Upper lobe of left lung (tissue), 6 donors: ENCODE data around the gene OR8G5. TPM values are rescaled to one million over a fixed set of nuclear protein-coding genes. Genes with fewer than 3 reads are reported as not detected.

Experiments used
- ATAC-seq, 2 donors: fragments of 200-7000 bp; cut with Tn5 transposase; one replicate each; pipeline ENCODE4 v1.9.1; 2022; ENCODE audit warnings: mild to moderate bottlenecking in 2 of 2, moderate library complexity in 2 of 2; ENCODE audit not compliant: low FRiP score in 2 of 2
- DNase-seq, 2 donors: peaks; one replicate each; pipeline ENCODE4 v3.0.0-alpha.2; 2019 to 2020
- H3K27ac ChIP-seq, 4 donors: fragments of 200-600 bp; sonication (generic); one replicate each; pipeline ENCODE4 v1.5.1; 2016 to 2019
- H3K27me3 ChIP-seq, 4 donors: fragments of 200-600 bp; sonication (generic); one replicate each; pipeline ENCODE4 v1.5.1; 2017 to 2019
- H3K36me3 ChIP-seq, 4 donors: fragments of 200-600 bp; sonication (generic); one replicate each; pipeline ENCODE4 v1.5.1; 2016 to 2019
- H3K4me1 ChIP-seq, 4 donors: fragments of 200-600 bp; sonication (generic); one replicate each; pipeline ENCODE4 v1.5.1; 2018 to 2019
- H3K4me3 ChIP-seq, 4 donors: fragments of 200-600 bp; sonication (generic); one replicate each; pipeline ENCODE4 v1.5.1; 2017 to 2019; ENCODE audit warnings: mild to moderate bottlenecking in 2 of 4, moderate library complexity in 1 of 4
- H3K9me3 ChIP-seq, 4 donors: fragments of 200-600 bp; sonication (generic); one replicate each; pipeline ENCODE4 v1.5.1; 2018 to 2019
- EP300 ChIP-seq, 4 donors: sonication (generic); formaldehyde crosslinking; IDR thresholded peaks; one replicate each; pipeline ENCODE4 v1.5.1; 2017; ENCODE audit warnings: antibody characterized with exemption in 4 of 4, control low read depth in 2 of 4
- POLR2A ChIP-seq, 4 donors: fragments of 450-650 bp; IDR thresholded peaks; one replicate each; pipeline ENCODE4 v1.5.1; 2016 to 2017; ENCODE audit warnings: antibody characterized with exemption in 4 of 4, mild to moderate bottlenecking in 2 of 4
- POLR2AphosphoS5 ChIP-seq, 2 donors: sonication (generic); formaldehyde crosslinking; IDR thresholded peaks; one replicate each; pipeline ENCODE4 v1.5.1; 2017; ENCODE audit warnings: antibody characterized with exemption in 2 of 2
- WGBS, 2 donors: methylation state at CpG; one replicate each; pipeline ENCODE4 v1.1.5; 2017 to 2018; 5-methylcytosine and 5-hydroxymethylcytosine counted together
- total RNA-seq, 6 donors: library from RNA; depleted of rRNA in 4 of 6; stranded (reverse); fragments of >200 nt in 4 of 6; gene quantifications; one replicate each; pipeline versions ENCODE4 v1.1.0 to v1.2.1, GENCODE V29; 2016 to 2021
- TF ChIP-seq, protein P1 (sequence below), 6 experiments: fragments of 450-650 bp in 4 of 6; fragments of 200-600 bp in 2 of 6; sonication (generic) in 2 of 6; IDR thresholded peaks; one replicate each; pipeline ENCODE4 v1.5.1; 2016 to 2019; ENCODE audit warnings: antibody characterized with exemption in 6 of 6
- donor health status: DM: no; HTN: no; CAD: no; lungs with moderate emphysema.
- donor health status: DM: no; HTN: yes; CAD: no; lungs with severe emphysema.

Gene OR8G5
- total RNA-seq, 6 donors from 2014 or later = 0.64 TPM; not detected in 5

DNA sequence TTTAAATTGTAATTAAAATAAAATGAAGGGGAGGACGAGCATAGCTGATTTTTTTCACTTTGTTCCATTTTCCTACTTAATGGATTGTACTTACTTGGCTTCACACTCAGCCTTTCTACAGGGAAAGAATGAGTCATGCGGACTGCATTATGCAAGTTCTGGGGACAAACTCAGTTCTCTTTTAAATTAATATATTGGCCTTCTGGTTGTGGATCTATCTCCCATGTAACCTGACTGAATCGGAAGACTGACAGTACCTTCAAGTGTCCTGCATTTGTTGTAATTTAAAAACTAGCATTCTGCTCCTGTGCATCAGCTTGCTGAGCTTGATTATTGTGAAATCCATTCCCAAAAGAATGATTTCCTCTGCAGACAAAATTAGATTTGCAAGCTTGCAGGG lies 45.4 kb downstream of the OR8G5 start:
- 71 to 76% methylated on average over 3 of the region's 3 CpGs for WGBS, 2 donors
- H3K4me1 ChIP-seq = no peaks in the 10 kb centered on the region

DNA sequence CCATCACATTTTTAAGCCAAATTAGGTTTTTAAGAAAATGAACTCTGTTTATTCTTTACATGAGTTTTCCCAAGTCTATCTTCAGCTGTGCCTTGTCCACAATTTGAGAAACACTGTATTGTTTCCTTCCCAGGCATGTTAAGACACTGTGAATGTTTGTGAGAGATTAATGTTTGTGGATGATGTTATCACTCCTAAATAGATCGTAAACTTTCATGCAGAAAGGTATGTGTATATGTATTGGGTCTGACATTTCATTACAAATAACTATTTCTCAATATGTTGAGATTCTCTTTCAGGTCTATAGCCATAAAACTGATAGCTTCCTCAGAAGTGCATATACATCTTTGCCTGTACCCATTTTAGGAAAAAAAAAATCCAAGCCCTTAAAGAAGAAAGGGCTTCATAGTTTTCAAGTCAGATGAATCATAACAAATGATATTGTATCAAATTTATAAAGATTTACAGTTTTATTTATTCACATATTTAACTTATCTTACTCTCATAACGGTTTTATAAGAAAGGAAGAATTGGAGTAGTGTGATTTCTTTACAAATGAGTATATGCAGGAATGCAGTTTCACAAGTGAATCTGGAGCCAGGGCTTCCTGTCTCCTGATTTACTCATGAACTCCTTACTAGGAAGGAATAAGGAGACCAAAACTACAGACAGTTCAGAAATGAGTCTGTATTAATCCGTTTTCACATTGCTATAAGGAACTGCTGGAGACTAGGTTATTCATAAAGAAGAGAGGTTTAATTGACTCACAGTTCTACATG lies 46.4 kb downstream of the OR8G5 start:
- Histone ChIP-seq H3K9me3 (no peaks in the 10 kb centered on the region), H3K4me3 (no peak overlapping the region), H3K27ac (no peak overlapping the region), H3K27me3 (no peaks in the 10 kb centered on the region), H3K4me1 (no peaks in the 10 kb centered on the region), H3K36me3 (no peaks in the 10 kb centered on the region)
- no peak for DNase-seq
- WGBS, 2 donors = 51 to 57% methylated on average over 3 of the region's 3 CpGs
- ATAC-seq = no peak
- TF ChIP-seq POLR2A (IDR thresholded peaks at IDR 0.05) (no peak), POLR2AphosphoS5 (IDR thresholded peaks at IDR 0.05) (no peak), EP300 (IDR thresholded peaks at IDR 0.05) (no peak)
- TF ChIP-seq, protein P1, sequence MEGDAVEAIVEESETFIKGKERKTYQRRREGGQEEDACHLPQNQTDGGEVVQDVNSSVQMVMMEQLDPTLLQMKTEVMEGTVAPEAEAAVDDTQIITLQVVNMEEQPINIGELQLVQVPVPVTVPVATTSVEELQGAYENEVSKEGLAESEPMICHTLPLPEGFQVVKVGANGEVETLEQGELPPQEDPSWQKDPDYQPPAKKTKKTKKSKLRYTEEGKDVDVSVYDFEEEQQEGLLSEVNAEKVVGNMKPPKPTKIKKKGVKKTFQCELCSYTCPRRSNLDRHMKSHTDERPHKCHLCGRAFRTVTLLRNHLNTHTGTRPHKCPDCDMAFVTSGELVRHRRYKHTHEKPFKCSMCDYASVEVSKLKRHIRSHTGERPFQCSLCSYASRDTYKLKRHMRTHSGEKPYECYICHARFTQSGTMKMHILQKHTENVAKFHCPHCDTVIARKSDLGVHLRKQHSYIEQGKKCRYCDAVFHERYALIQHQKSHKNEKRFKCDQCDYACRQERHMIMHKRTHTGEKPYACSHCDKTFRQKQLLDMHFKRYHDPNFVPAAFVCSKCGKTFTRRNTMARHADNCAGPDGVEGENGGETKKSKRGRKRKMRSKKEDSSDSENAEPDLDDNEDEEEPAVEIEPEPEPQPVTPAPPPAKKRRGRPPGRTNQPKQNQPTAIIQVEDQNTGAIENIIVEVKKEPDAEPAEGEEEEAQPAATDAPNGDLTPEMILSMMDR (IDR thresholded peaks at IDR 0.05) = no peak

More for the DNA sequence above, 45.4 kb downstream of the OR8G5 start:
- no peak overlapping the region for H3K27ac ChIP-seq
- no peak overlapping the region for H3K4me3 ChIP-seq
- TF ChIP-seq EP300 (IDR thresholded peaks at IDR 0.05) (no peak), POLR2AphosphoS5 (IDR thresholded peaks at IDR 0.05) (no peak), POLR2A (IDR thresholded peaks at IDR 0.05) (no peak)
- TF ChIP-seq, protein P1 (IDR thresholded peaks at IDR 0.05) = no peak
- H3K36me3 ChIP-seq = no peaks in the 10 kb centered on the region
- DNase-seq = no peak
- peak in 1 of 2 donors; percentile 61 for ATAC-seq
- H3K27me3 ChIP-seq = no peaks in the 10 kb centered on the region
- H3K9me3 ChIP-seq = no peaks in the 10 kb centered on the region

DNA sequence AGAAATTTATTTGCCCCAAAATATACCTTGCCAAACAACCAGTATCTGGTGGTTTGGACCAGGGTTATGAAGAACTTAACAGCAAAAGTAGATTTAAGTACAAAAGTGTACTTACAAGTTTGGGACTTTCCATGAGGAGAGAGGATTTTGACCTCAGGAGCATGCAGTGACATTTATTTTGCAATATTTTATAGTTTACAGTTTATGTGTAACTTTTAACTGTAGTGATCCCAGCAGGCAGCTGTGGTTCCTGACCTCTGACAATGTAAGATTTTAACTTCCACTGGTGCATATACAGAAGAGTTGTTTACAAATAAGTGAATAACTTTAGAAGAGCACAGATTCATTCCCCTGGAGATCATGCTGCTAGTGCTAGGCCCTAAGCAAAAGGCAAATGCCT lies 50.9 kb downstream of the OR8G5 start:
- Histone ChIP-seq H3K4me1 (no peaks in the 10 kb centered on the region), H3K9me3 (no peaks in the 10 kb centered on the region), H3K27me3 (no peaks in the 10 kb centered on the region), H3K27ac (no peak overlapping the region), H3K4me3 (no peak overlapping the region), H3K36me3 (no peaks in the 10 kb centered on the region)
- no peak for ATAC-seq
- TF ChIP-seq, protein P1 (IDR thresholded peaks at IDR 0.05) = no peak
- TF ChIP-seq POLR2A (IDR thresholded peaks at IDR 0.05) = no peak
- no peak for DNase-seq

DNA sequence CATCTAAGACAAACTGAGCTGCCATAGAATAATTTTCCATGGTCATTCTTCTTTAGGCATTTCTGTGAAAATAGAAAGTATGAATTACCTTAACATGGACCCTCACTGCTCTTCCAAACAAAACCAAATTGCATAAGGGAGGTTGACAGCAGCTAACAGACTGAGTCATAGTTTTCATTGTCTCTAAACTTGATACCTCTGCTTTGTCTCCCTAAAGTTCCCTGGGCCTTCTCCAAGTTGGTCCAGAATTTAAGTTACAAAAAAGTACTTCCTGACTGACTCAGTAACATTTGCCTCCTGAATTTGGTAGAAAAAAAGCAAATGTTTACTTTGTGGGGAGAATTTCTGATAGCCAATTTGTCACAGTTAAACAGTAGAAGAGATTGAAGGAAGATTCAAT lies 54.5 kb downstream of the OR8G5 start:
- ATAC-seq = no peak
- TF ChIP-seq EP300 (IDR thresholded peaks at IDR 0.05) = no peak
- no peak for TF ChIP-seq POLR2A (IDR thresholded peaks at IDR 0.05)
- H3K27me3 ChIP-seq = no peaks in the 10 kb centered on the region
- H3K27ac ChIP-seq = no peak overlapping the region
- H3K4me1 ChIP-seq = no peaks in the 10 kb centered on the region
- no peak overlapping the region for H3K4me3 ChIP-seq
- no peaks in the 10 kb centered on the region for H3K36me3 ChIP-seq
- DNase-seq = no peak
- H3K9me3 ChIP-seq = no peaks in the 10 kb centered on the region

DNA sequence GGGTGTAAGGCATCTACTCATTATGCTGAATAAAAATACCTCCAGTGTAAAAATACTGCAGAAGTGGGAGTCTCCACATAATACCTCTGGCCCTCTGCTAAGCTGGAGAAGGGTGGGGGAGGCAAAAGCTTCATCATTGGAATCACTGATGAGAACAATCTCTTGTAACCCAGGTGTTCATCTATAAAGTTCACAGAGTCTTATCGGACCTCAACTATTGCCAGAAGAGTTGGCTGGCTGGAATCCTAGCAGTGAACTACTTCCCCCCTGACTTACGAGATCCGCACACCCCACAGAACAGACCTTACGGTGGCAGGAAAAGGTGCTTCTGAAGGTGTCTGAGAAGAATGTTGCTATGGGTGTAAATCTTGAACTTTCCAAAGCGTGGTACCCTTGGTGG lies 55.1 kb downstream of the OR8G5 start:
- Histone ChIP-seq H3K36me3 (no peaks in the 10 kb centered on the region), H3K27ac (no peak overlapping the region), H3K9me3 (no peaks in the 10 kb centered on the region), H3K4me1 (no peaks in the 10 kb centered on the region), H3K27me3 (no peaks in the 10 kb centered on the region), H3K4me3 (no peak overlapping the region)
- 84 to 89% methylated on average over 5 of the region's 5 CpGs for WGBS, 2 donors
- TF ChIP-seq POLR2AphosphoS5 (IDR thresholded peaks at IDR 0.05) (no peak), POLR2A (IDR thresholded peaks at IDR 0.05) (no peak), EP300 (IDR thresholded peaks at IDR 0.05) (no peak)
- TF ChIP-seq, protein P1 (IDR thresholded peaks at IDR 0.05) = no peak
- ATAC-seq = no peak
- DNase-seq = no peak
